Measurements from ENCODE around the gene PHLPP1.

- TF ChIP-seq CTCF (IDR thresholded peaks at IDR 0.05) (no peak), ZFX (IDR thresholded peaks at IDR 0.05; ENCODE audit: borderline replicate concordance) (no peak)
These were observed 199.6 kb downstream of the PHLPP1 start for GRCh38 chr18:62914871-62915392.

Measured in 22Rv1 (cell line).